Uterine smooth muscle cell (primary cell): ENCODE results near the gene VCX3B. TPM values are rescaled to one million over a fixed set of nuclear protein-coding genes. Genes with fewer than 3 reads are reported as not detected.

Experiments used
- total RNA-seq: library from RNA; depleted of rRNA; stranded (reverse); fragments of >200 nt; gene quantifications from 2 replicates; pipeline ENCODE4 v1.2.3, GENCODE V29; 2014

The VCX3B gene
- total RNA-seq: not detected in 2 replicates

DNA sequence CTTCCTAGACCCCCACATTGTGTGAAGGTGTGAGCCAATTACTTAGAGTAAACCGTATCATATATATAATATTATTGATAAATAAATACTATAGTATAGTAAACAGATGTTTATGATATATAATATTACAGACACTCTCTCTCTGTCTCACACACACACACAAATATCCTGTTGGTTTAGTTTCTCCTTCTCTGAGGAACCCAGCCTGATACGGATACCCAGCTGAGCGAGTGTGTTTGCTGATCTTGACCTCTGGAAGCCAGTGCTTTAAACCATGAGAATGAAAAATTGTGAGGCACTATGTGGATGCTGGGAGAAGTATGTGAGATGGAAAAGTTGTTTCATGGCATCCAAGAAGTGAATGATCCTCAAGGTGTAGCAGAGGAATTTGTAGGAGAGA, at the start of gene VCX3B:
VCX3B (plus strand) TSS at position 301 of the 400 bp plus-strand sequence. CDS start 621 bp downstream, outside the sequence.

